AG04449 (cell line): ENCODE measurements around the gene ROPN1.

Experiments used
- CTCF ChIA-PET: fragments of 350-600 bp; formaldehyde crosslinking; extraction: SDS; loops from one replicate; lab custom pipeline; 2021; ENCODE audit warnings: antibody characterized with exemption; lab: Yijun Ruan, JAX
- POLR2A ChIA-PET: fragments of 400-600, 350-600 bp; formaldehyde crosslinking; extraction: SDS; loops from one replicate; lab custom pipeline; 2020; ENCODE audit warnings: antibody characterized with exemption, inconsistent platforms; lab: Yijun Ruan, JAX
- DNase-seq: peaks from one replicate; pipeline ENCODE4 v3.0.0-alpha.2; 2010; ENCODE audit warnings: low read depth, low spot score
- H3K4me3 ChIP-seq: 2 replicates; pipeline ENCODE4 v1.5.1; 2011; ENCODE audit warnings: low read depth, mild to moderate bottlenecking, control low read depth, low read length
- TF ChIP-seq, protein P1 (sequence below): IDR thresholded peaks from one replicate; pipeline ENCODE4 v1.5.1; 2011; ENCODE audit warnings: mild to moderate bottlenecking, moderate library complexity, low read length, control low read depth, inconsistent platforms; ENCODE audit not compliant: insufficient read depth; ENCODE audit errors: missing control alignments

ROPN1 gene

DNA sequence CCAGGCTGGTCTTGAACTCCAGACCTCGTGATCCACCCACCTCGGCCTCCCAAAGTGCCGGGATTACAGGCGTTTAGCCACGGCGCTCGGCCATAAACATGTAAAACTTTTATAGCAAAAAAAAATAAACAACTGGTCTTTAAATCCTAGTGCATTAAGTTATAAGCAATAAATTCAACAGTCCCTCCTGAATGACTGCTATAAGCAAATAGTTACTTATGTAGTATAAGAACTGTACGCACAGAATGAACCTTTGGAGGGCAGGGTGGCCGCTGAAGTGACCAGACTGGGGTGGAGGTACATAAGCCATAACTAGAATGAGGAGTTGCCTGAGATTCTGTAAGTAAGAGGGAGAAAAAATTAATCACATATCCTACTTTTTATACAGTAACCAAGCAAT is 43.5 kb downstream of the ROPN1 start:
- DNase-seq: no peak
- ChIA-PET CTCF (no interaction called here), POLR2A (no interaction called here)
- TF ChIP-seq, protein P1, sequence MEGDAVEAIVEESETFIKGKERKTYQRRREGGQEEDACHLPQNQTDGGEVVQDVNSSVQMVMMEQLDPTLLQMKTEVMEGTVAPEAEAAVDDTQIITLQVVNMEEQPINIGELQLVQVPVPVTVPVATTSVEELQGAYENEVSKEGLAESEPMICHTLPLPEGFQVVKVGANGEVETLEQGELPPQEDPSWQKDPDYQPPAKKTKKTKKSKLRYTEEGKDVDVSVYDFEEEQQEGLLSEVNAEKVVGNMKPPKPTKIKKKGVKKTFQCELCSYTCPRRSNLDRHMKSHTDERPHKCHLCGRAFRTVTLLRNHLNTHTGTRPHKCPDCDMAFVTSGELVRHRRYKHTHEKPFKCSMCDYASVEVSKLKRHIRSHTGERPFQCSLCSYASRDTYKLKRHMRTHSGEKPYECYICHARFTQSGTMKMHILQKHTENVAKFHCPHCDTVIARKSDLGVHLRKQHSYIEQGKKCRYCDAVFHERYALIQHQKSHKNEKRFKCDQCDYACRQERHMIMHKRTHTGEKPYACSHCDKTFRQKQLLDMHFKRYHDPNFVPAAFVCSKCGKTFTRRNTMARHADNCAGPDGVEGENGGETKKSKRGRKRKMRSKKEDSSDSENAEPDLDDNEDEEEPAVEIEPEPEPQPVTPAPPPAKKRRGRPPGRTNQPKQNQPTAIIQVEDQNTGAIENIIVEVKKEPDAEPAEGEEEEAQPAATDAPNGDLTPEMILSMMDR: no peak
- H3K4me3 ChIP-seq: no peak overlapping the region

DNA sequence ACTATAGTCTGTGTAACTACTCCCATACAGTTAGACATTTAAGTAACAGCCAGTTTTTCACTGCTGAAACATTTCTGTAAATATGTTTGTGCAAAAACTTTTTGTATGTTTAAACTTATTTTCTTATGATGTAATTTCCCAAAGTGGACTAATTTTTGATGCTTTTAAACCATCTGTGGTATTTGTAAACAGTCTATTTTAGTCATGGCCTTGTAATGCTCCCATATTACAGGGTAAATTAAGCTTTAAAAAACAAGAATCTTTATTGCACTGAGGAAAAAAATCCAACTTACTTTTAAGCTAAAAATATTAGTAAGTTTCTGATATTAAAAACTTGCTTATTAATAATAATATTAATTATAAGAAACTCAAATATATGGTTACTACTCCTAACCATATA is 44.4 kb downstream of the ROPN1 start:
- ChIA-PET POLR2A (no interaction called here), CTCF (interaction anchor here (1.6 kb wide), 1 partner anchor 224 kb away, joined by 4 read pairs; no protein-coding TSS in a partner anchor)
- no peak for DNase-seq
- no peak overlapping the region for H3K4me3 ChIP-seq
- TF ChIP-seq, protein P1: no peak

DNA sequence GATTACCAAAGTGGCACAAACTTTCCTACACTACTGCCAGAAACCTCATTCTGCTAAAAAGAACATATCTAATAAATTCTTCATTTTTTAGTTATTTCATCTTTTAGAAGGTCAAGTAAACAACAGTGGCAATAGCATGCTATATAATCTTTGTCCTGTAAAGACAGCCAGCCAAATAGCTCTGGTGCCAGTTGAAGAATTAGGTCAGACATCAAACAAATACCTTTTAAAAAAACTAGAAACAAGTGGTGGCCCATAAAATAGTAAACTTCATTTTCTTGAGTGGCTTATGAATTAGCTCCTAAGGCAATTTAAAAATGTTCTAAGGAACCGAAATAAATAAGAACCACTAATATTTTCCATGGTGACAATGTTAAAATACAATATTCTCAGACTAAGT is 50.4 kb downstream of the ROPN1 start:
- DNase-seq: no peak
- TF ChIP-seq, protein P1: no peak
- no peak overlapping the region for H3K4me3 ChIP-seq
- POLR2A ChIA-PET: no interaction called here
- CTCF ChIA-PET: interaction anchor here (0.8 to 2.6 kb wide), 20 partner anchors 9 to 619 kb away, joined by 3 to 11 read pairs (median 4); partner anchors contain the start of genes CCDC14 and KALRN

DNA sequence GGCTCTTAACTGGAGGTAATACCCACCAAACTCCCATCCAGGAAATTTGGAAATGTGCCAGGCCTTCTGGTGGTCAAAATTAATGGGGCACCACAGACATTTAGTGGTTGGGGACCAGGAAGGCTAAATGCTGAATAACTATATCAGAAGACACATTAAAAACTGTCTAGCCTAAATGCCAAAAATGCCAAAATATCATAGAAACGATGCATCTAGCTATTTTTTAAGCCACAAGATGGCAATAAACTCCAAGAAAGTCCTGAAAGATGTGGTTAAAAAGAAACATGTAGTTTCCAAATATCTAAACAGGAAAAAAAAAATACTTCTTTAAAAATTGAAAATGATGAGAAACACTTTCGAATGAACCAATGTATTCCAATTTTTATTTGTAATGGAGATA is 50.8 kb downstream of the ROPN1 start:
- H3K4me3 ChIP-seq: no peak overlapping the region
- DNase-seq: no peak
- CTCF ChIA-PET: interaction anchor here (0.7 to 2.6 kb wide), 26 partner anchors 9 to 527 kb away, joined by 3 to 11 read pairs (median 4); partner anchors contain the start of genes CCDC14 and KALRN
- POLR2A ChIA-PET: no interaction called here
- TF ChIP-seq, protein P1: no peak

DNA sequence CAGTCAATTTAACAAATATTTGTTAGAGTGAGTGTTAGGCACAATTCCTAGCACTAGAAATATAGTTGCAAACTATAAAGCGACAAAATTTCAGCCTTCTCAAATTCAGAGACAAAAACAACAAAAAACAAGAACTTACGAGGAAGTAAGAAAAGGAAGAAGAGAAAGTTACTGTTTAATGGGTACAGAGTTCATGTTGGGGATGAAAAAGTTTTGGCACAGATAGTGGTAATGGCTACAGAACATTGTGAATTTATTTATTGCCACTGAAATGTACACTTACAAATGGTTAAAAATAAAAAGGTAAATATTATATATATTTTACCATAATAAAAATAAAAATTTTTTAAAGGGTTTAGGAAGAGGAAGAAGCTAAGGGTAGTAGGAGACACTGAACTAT is 52.2 kb downstream of the ROPN1 start:
- DNase-seq: no peak
- no peak overlapping the region for H3K4me3 ChIP-seq
- POLR2A ChIA-PET: no interaction called here
- TF ChIP-seq, protein P1: no peak
- CTCF ChIA-PET: interaction anchor here (1.2 to 2.6 kb wide), 5 partner anchors 13 to 109 kb away, joined by 3 to 9 read pairs (median 5); no protein-coding TSS in a partner anchor

DNA sequence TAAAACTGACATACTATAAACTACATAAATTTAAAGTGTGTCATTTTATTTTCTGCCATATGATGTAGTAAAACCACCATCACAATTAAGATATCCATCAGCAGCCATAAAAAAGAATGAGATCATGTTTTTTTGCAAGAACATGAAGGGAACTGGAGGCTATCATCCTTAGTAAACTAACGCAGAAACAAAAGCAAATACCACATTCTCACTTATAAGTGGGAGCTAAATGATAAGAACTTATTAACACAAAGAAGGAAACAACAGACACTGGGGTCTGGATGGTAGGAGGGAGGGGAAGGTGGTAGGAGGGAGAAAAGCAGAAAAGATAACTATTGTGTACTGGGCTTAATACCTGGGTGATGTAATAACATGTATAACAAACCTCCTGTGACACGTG is 55.5 kb downstream of the ROPN1 start:
- ChIA-PET CTCF (interaction anchor here (0.6 to 1.2 kb wide), 2 partner anchors 20 to 54 kb away, joined by 3 read pairs; no protein-coding TSS in a partner anchor), POLR2A (no interaction called here)
- TF ChIP-seq, protein P1: no peak
- DNase-seq: no peak
- H3K4me3 ChIP-seq: no peak overlapping the region
